Right atrium auricular region (tissue), 2 donors: Measurements from ENCODE around the gene KLK12. TPM values are rescaled to one million over a fixed set of nuclear protein-coding genes. Genes with fewer than 3 reads are reported as not detected.

Source experiments
- DNase-seq: peaks from one replicate; pipeline ENCODE4 v3.0.0-alpha.2; 2019; ENCODE audit warnings: low spot score
- H3K27ac ChIP-seq, 2 donors: fragments of 200-600 bp; sonication (generic); 1 replicate in 1 of 2; 2 replicates in 1 of 2; pipeline ENCODE4 v1.5.1; 2016 to 2019
- H3K27me3 ChIP-seq, 2 donors: fragments of 200-600 bp; sonication (generic); one replicate each; pipeline versions ENCODE4 v1.5.1 to v1.6.0; 2017 to 2019
- H3K36me3 ChIP-seq: fragments of 200-600 bp; sonication (generic); one replicate; pipeline ENCODE4 v1.5.1; 2016
- H3K4me1 ChIP-seq, 2 donors: fragments of 200-600 bp; sonication (generic); one replicate each; pipeline versions ENCODE4 v1.5.1 to v1.6.0; 2017 to 2019
- H3K4me3 ChIP-seq, 2 donors: fragments of 200-600 bp; sonication (generic); 1 replicate in 1 of 2; 2 replicates in 1 of 2; pipeline ENCODE4 v1.5.1; 2017 to 2019; ENCODE audit warnings: mild to moderate bottlenecking in 1 of 2, moderate library complexity in 1 of 2
- H3K9me3 ChIP-seq, 2 donors: fragments of 200-600 bp; sonication (generic); one replicate each; pipeline ENCODE4 v1.5.1; 2019
- total RNA-seq, 2 donors: library from RNA; depleted of rRNA; stranded (reverse); fragments of >200 nt; gene quantifications; one replicate each; pipeline ENCODE4 v1.1.0, GENCODE V29; 2016
- TF ChIP-seq, protein P1 (sequence below), 2 donors: fragments of 200-600 bp; sonication (generic); IDR thresholded peaks; one replicate each; pipeline ENCODE4 v1.5.1; 2019; ENCODE audit warnings: antibody characterized with exemption in 2 of 2

The KLK12 gene
- total RNA-seq, 2 donors from 2014 or later: not detected

GRCh38 chr19:51029718-51030117 lies 5.1 kb downstream of the KLK12 start:
- Histone ChIP-seq H3K4me3 (no peak overlapping the region), H3K27me3 (no peaks in the 10 kb centered on the region), H3K9me3 (no peaks in the 10 kb centered on the region), H3K4me1 (no peaks in the 10 kb centered on the region), H3K27ac (no peak overlapping the region), H3K36me3 (no peaks in the 10 kb centered on the region)
- no peak for DNase-seq
- TF ChIP-seq, protein P1, sequence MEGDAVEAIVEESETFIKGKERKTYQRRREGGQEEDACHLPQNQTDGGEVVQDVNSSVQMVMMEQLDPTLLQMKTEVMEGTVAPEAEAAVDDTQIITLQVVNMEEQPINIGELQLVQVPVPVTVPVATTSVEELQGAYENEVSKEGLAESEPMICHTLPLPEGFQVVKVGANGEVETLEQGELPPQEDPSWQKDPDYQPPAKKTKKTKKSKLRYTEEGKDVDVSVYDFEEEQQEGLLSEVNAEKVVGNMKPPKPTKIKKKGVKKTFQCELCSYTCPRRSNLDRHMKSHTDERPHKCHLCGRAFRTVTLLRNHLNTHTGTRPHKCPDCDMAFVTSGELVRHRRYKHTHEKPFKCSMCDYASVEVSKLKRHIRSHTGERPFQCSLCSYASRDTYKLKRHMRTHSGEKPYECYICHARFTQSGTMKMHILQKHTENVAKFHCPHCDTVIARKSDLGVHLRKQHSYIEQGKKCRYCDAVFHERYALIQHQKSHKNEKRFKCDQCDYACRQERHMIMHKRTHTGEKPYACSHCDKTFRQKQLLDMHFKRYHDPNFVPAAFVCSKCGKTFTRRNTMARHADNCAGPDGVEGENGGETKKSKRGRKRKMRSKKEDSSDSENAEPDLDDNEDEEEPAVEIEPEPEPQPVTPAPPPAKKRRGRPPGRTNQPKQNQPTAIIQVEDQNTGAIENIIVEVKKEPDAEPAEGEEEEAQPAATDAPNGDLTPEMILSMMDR (IDR thresholded peaks at IDR 0.05): no peak

GRCh38 chr19:51027873-51028272 lies 6.9 kb downstream of the KLK12 start:
- Histone ChIP-seq H3K9me3 (no peaks in the 10 kb centered on the region), H3K27ac (no peak overlapping the region), H3K4me3 (no peak overlapping the region), H3K27me3 (no peaks in the 10 kb centered on the region), H3K4me1 (no peaks in the 10 kb centered on the region), H3K36me3 (no peaks in the 10 kb centered on the region)
- TF ChIP-seq, protein P1 (IDR thresholded peaks at IDR 0.05): no peak
- DNase-seq: no peak

GRCh38 chr19:51027126-51027806 lies 7.5 kb downstream of the KLK12 start:
- TF ChIP-seq, protein P1 (IDR thresholded peaks at IDR 0.05): no peak
- H3K27ac ChIP-seq: no peak overlapping the region
- no peak for DNase-seq
- H3K36me3 ChIP-seq: no peaks in the 10 kb centered on the region
- H3K4me1 ChIP-seq: no peaks in the 10 kb centered on the region
- H3K9me3 ChIP-seq: no peaks in the 10 kb centered on the region
- H3K27me3 ChIP-seq: no peaks in the 10 kb centered on the region
- H3K4me3 ChIP-seq: no peak overlapping the region

GRCh38 chr19:51026554-51026831 lies 8.3 kb downstream of the KLK12 start, which contains the start of gene KLK11:
Gene KLK11 (minus strand): TSS chr19:51026616. CDS start chr19:51025631, 985 bp downstream.
- DNase-seq: no peak
- H3K4me1 ChIP-seq: no peaks in the 10 kb centered on the region
- TF ChIP-seq, protein P1 (IDR thresholded peaks at IDR 0.05): no peak
- no peak within 1 kb of the TSS for H3K4me3 ChIP-seq
- no peaks in the 10 kb centered on the region for H3K9me3 ChIP-seq
- H3K27me3 ChIP-seq: no peaks in the 10 kb centered on the region
- no peaks in the 10 kb centered on the region for H3K36me3 ChIP-seq
- no peak within 1 kb of the TSS for H3K27ac ChIP-seq

- no peak overlapping the region for H3K27ac ChIP-seq
- DNase-seq: no peak
- TF ChIP-seq, protein P1 (IDR thresholded peaks at IDR 0.05): no peak
Measured at GRCh38 chr19:51025809-51026553, 8.8 kb downstream of the KLK12 start.

More at GRCh38 chr19:51025809-51026553, 8.8 kb downstream of the KLK12 start:
- Histone ChIP-seq H3K4me3 (no peak overlapping the region), H3K36me3 (no peaks in the 10 kb centered on the region), H3K4me1 (no peaks in the 10 kb centered on the region), H3K27me3 (no peaks in the 10 kb centered on the region), H3K9me3 (no peaks in the 10 kb centered on the region)
